Coronary artery (tissue), 2 donors: ENCODE results near the gene STAG1.
A peak's percentile ranks its signal among the peaks of the same experiment; 100 is the strongest.
"Not testable (repeated sequence)": the region's sequence is repeated elsewhere in the genome, so short reads cannot be mapped to it uniquely, and the experiment has no call there.

Experiments used
- DNase-seq: peaks from one replicate; pipeline ENCODE4 v3.0.0-alpha.2; 2017; ENCODE audit warnings: low spot score
- H3K27ac ChIP-seq, 2 donors: fragments of 200-600 bp; sonication (generic); one replicate each; pipeline ENCODE4 v1.5.1; 2016 to 2019
- H3K4me3 ChIP-seq: fragments of 200-600 bp; sonication (generic); 2 replicates; pipeline ENCODE4 v1.5.1; 2016; ENCODE audit warnings: mild to moderate bottlenecking, moderate library complexity
- TF ChIP-seq, protein P1 (sequence below): fragments of 200-600 bp; sonication (generic); IDR thresholded peaks from one replicate; pipeline ENCODE4 v1.5.1; 2019; ENCODE audit warnings: antibody characterized with exemption

STAG1 gene

DNA sequence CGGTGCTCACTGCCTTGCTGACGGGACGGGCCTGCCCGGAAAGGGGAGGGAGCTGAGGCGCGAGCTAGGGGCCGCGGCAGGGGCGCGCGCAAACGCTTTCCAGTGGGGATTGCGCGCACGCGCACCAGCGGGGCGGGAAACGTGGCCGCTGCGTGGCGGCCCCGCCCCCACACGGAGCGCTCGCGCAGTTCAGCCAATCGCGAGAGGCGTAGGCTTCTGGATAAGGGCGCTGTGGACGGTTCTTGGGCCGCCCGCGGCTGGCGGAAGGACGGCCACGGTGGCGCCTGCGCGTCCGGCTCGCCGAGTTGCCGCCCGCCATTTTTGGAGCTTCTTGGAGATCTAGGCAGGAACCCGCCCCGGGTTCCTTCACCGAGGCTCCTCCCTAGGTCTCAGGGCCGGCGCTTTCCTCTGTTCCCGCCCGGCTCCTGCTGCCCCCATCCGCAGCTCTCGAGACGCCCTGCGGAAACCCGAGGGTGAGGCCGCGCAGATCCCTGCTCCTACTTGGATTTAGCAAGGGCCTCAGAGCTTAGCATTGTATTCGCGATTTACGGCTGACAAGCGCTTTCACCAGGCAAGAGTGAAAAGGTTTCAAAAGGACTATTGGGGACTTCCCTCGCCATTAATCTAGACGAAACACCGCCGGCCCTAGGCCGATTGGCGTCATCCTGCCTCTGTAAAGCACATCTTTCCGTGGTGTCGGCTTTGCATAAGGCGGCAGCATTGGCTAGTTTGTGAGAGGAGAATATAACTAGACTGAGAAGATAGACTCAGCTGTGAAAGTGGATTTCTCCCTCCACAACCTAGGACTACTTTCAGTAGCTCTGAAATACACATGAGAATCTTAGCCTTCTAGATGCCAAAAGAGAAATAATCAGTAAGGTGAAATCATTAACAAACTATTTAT, 496 bp upstream of the STAG1 start:
- H3K4me3 ChIP-seq, result peak overlapping the region; percentile 97
- H3K27ac ChIP-seq, result peak overlapping the region; percentile 99 to 100
- TF ChIP-seq, protein P1, sequence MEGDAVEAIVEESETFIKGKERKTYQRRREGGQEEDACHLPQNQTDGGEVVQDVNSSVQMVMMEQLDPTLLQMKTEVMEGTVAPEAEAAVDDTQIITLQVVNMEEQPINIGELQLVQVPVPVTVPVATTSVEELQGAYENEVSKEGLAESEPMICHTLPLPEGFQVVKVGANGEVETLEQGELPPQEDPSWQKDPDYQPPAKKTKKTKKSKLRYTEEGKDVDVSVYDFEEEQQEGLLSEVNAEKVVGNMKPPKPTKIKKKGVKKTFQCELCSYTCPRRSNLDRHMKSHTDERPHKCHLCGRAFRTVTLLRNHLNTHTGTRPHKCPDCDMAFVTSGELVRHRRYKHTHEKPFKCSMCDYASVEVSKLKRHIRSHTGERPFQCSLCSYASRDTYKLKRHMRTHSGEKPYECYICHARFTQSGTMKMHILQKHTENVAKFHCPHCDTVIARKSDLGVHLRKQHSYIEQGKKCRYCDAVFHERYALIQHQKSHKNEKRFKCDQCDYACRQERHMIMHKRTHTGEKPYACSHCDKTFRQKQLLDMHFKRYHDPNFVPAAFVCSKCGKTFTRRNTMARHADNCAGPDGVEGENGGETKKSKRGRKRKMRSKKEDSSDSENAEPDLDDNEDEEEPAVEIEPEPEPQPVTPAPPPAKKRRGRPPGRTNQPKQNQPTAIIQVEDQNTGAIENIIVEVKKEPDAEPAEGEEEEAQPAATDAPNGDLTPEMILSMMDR, result no peak
- DNase-seq, result peak; percentile 99

DNA sequence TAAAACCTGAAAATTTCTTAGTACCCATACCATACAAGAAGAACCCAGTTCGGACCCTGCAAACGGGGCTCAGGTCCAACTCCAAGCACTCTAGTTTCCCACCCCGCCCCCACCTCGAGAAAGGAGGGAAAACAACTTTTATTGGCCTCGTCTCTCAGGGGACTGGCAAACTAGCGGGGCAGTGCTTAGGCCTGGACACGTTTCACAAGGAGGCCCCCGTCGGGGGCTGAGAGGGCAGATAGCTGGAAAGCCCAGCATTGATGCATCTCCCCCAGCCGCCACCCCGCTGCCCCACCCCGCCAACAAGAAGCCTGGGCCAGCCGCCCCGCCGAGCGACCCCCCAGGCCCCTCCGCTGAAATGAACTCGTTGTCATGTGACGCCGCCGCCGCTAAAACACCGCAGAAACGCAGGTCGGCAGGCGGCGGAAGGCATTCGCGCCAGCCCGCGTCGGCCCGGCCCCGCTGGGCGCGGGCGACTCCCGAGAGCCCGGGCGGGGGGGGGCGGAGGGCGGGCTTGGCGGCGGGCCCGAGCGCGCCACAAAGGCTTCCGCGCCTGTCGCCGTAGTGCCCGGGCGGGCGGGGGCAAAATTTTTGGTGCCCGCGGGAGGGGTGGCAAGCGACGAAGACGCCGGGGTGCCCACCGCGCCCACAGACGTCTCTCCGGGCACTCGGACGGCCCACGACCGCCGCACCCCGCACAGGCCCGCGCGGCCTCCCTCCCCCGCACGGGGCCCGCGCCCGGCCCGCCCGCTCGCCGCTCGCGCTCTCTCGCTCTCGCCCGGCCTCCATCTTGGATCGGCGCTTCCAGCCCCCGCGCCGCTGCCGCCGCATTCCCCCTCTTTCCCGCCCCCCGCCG, 634 bp downstream of the STAG1 start:
- Histone ChIP-seq H3K27ac (peak overlapping the region; percentile 99 to 100), H3K4me3 (peak overlapping the region; percentile 97)
- TF ChIP-seq, protein P1, result no peak
- DNase-seq, result peak; percentile 85

DNA sequence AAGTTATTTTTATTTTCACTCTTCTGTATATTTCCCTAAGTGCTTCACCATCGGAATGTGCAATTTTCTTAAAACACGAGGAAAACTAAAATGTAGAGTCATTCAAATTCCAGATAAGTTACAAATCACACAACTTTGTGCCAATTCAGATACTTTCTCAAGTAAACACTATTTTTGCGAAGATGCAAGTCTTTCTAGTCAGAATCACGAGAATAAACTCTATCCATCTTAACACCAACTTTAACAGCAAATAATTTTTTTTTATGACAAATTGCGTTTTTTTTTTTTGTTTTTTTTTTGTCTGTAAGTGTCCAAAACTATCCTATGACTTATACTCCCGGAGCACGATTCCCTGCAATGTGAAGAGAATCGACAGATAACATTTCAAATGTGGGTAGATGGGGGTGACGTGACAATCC, 1.3 kb downstream of the STAG1 start:
- TF ChIP-seq, protein P1, result no peak
- H3K4me3 ChIP-seq, result peak overlapping the region; percentile 97
- H3K27ac ChIP-seq, result peak overlapping the region; percentile 99 to 100
- DNase-seq, result no peak

DNA sequence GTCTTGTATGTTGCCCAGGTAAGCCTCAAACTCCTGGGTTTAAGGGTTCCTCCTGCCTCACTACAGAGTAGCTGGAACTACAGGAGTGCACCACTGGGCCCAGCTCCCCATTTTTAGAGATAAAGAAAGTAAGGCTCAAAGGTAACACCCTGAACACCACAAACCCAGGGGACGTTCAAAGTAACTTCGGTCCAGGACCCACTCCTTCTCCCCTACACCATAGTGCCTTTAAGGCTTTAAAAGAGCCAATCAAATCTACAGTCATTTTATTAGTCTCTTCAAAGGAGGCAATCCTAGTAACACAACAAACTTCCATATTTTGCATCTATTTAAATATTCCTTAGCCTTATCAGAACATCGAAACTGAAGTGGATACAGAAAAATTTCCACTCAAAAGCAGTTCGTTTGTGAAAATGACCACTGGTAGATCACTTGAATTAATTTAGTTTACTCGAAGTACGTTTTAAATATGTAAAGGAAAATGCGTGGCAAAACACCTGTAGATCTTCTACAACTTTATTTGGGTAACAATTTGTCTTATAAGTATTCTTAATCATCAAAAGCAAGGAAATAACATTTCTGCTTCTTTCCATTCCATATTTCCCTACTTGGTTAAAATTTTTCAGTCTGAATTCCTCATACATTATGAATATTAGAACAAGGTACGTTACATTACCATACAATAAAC, 1.8 kb downstream of the STAG1 start:
- TF ChIP-seq, protein P1, result no peak
- peak overlapping the region; percentile 99 to 100 for H3K27ac ChIP-seq
- DNase-seq, result no peak
- H3K4me3 ChIP-seq, result peak overlapping the region; percentile 97

DNA sequence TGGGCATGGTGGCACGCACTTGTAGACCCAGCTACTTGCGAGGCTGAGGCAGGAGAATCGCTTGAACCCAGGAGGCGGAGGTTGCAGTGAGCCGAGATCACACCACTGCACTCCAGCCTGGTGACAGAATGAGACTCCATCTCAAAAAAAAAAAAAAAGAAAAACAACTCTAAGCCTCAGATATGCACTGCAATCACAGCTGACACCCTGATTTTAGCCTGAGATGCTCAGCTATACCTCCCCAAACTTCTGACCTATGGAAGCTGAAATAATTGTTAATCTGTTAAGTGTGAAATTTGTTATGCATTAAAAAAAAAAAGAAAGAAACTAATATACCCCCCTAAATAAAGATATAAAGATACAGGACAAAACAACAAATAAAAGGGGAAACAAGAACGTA, 2.6 kb downstream of the STAG1 start:
- peak overlapping the region in 1 of 2 donors; percentile 99 for H3K27ac ChIP-seq
- H3K4me3 ChIP-seq, DNase-seq: not testable (repeated sequence)

DNA sequence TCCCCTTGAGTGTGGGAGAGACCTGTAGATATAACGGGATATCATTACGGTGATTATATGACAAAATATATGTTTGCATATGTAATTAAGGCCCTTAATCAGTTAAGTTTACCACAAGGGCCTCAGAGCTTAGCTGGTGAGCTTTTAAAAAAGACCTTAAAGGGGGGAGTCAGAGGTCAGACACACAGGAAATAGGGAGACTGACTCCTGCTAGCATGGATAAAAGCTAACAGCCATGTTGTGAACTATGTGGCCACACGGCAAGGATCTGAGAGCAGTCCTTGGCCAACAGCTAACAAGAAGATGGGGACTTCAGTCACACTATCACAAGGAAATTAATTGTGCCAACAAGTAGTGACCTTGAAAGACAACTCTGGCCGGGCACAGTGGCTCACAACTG, 3.1 kb downstream of the STAG1 start:
- Histone ChIP-seq H3K4me3 (no peak overlapping the region), H3K27ac (peak overlapping the region in 1 of 2 donors; percentile 23)
- no peak for DNase-seq
- TF ChIP-seq, protein P1, result no peak

DNA sequence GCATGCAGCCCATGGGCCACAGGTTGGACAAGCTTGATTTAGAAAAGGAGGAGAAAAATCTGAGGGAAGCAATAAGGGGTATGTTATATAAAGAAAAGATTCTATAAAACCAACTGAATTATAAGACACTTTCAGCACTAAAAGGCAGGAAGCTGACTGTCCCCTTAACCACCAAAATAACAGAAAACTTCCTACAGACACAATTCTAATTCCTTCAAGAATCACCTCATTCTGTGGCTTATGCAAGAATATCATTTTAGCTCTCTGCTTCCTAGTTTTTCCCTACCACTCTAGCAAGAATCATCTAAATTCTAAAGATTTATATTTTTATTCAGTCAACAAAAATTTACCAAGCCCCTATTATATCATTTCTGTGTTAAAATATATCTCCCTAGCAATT, 6.3 kb downstream of the STAG1 start:
- H3K27ac ChIP-seq, result no peak overlapping the region
- TF ChIP-seq, protein P1, result no peak
- no peak for DNase-seq
- H3K4me3 ChIP-seq, result no peak overlapping the region
